Measurements from ENCODE around the gene USE1. TPM values are rescaled to one million over a fixed set of nuclear protein-coding genes. Genes with fewer than 3 reads are reported as not detected.

USE1 gene
- total RNA-seq, 6 donors from 2014 or later, result 21.6 to 49.3 (median 23.9) TPM

DNA sequence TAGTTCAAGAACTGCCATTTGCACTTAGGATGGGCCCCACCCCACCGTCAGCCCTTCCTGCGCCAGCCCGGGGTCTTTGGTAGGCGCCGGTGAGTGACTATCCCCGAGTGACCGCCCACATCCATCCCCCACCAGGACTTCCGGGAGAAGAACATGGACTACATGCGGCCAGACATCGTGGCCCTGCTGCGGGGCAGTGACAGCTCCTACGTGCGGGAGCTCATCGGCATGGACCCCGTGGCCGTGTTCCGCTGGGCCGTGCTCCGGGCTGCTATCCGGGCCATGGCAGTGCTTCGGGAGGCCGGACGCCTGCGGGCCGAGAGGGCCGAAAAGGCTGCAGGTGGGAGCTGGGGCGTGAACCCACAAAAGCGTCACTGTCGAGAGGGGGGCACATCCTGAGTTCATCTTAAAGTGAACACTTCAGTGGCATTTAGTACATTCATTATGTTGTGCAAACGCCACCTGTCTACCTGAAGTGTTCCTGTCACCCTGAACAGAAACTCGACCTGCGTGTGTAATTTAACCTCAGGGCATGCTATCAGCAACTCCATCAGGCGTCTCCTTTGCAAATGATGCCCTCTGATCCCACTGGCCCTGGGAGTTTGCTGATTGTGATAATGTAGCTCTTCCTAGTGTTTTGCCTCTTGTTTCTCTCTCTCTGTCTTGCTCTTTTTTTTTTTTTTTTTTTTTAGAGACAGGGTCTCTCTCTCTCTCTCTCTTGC, 42.4 kb upstream of the USE1 start:
- 89 to 93% methylated on average over 14 to 26 of the region's 33 CpGs for WGBS, 2 donors
- no peaks in the 10 kb centered on the region for H3K9me3 ChIP-seq
- TF ChIP-seq POLR2A (IDR thresholded peaks at IDR 0.05) (no peak), EP300 (IDR thresholded peaks at IDR 0.05) (no peak), POLR2AphosphoS5 (IDR thresholded peaks at IDR 0.05) (no peak)
- TF ChIP-seq, protein P1, sequence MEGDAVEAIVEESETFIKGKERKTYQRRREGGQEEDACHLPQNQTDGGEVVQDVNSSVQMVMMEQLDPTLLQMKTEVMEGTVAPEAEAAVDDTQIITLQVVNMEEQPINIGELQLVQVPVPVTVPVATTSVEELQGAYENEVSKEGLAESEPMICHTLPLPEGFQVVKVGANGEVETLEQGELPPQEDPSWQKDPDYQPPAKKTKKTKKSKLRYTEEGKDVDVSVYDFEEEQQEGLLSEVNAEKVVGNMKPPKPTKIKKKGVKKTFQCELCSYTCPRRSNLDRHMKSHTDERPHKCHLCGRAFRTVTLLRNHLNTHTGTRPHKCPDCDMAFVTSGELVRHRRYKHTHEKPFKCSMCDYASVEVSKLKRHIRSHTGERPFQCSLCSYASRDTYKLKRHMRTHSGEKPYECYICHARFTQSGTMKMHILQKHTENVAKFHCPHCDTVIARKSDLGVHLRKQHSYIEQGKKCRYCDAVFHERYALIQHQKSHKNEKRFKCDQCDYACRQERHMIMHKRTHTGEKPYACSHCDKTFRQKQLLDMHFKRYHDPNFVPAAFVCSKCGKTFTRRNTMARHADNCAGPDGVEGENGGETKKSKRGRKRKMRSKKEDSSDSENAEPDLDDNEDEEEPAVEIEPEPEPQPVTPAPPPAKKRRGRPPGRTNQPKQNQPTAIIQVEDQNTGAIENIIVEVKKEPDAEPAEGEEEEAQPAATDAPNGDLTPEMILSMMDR (IDR thresholded peaks at IDR 0.05), result no peak
- H3K4me3 ChIP-seq, result no peak overlapping the region
- H3K27ac ChIP-seq, result no peak overlapping the region
- no peaks in the 10 kb centered on the region for H3K27me3 ChIP-seq
- peaks cover 30 to 95% (median 81%) of the 10 kb centered on the region in 4 donors for H3K36me3 ChIP-seq
- ATAC-seq (ENCODE audit: low FRiP score in 2 of 2) (no peak), DNase-seq (peak in 1 of 2 donors; percentile 75)
- H3K4me1 ChIP-seq, result no peaks in the 10 kb centered on the region

DNA sequence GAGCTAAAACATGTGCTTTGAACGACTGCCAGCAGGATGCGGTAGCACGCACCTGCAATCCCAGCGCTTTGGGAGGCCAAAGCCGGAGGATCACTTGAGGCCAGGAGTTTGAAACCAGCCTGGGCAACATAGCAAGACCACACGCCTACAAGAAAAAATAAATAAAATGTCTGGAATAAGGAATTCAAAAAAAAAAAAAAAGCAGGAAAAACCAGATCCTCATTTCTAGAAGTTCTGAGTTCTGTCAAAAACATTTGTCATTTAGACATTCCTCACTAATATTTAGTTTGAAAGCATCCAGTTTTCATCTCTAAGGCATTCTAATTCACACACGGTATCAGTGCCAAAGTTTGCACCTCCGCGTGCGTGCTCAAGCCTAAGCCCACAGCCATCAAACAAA, 36.9 kb upstream of the USE1 start:
- DNase-seq, result no peak
- Histone ChIP-seq H3K27ac (no peak overlapping the region), H3K4me1 (peaks cover 0 to 9% (median 7%) of the 10 kb centered on the region in 4 donors), H3K4me3 (no peak overlapping the region), H3K9me3 (no peaks in the 10 kb centered on the region), H3K36me3 (peaks cover 2 to 89% (median 62%) of the 10 kb centered on the region in 4 donors), H3K27me3 (no peaks in the 10 kb centered on the region)
- 94 to 96% methylated on average over 10 of the region's 10 CpGs for WGBS, 2 donors
- ATAC-seq (ENCODE audit: low FRiP score in 2 of 2), result no peak
- TF ChIP-seq, protein P1 (IDR thresholded peaks at IDR 0.05), result no peak
- TF ChIP-seq POLR2AphosphoS5 (IDR thresholded peaks at IDR 0.05) (no peak), EP300 (IDR thresholded peaks at IDR 0.05) (no peak), POLR2A (IDR thresholded peaks at IDR 0.05) (no peak)

DNA sequence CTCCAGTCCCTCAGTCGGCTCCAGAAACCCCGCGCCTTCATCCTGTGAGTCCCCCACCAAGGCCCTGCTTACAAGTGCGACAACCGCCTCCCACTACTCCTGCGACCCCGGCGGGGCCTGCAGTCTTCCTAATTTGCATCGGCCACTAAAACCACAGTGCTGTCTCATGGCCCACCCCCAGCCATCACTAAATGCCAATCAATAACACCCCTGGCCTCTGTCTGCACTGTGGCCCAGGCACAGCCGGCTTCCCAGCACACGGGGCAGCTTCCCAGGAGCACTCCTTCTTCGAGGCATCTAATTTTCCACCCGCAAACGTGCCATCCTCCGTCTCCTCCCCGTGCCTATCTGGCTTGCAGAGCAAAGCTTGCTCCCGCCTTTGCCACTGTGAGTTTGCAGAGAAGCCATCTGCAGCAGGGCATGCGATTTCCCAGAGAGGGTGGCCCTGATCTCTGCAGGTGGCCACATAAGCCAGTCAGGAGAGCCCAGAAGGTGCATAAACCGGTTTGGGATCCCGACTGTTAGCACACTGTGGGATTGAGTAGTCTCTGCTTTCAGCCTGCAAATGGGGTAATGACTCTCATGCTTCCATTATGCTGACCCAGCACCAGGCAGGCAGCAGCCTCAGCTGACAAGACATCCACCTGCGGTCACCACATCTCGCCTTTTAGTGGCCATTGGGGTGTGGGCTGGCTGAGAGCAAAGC, 34.0 kb upstream of the USE1 start:
- WGBS, 2 donors, result 85 to 91% methylated on average over 20 to 22 of the region's 22 CpGs
- H3K27ac ChIP-seq, result no peak overlapping the region
- H3K27me3 ChIP-seq, result no peaks in the 10 kb centered on the region
- no peak overlapping the region for H3K4me3 ChIP-seq
- H3K4me1 ChIP-seq, result peaks cover 0 to 13% (median 9%) of the 10 kb centered on the region in 4 donors
- DNase-seq, result no peak
- TF ChIP-seq, protein P1 (IDR thresholded peaks at IDR 0.05), result no peak
- TF ChIP-seq EP300 (IDR thresholded peaks at IDR 0.05) (no peak), POLR2AphosphoS5 (IDR thresholded peaks at IDR 0.05) (no peak), POLR2A (IDR thresholded peaks at IDR 0.05) (no peak)
- ATAC-seq (ENCODE audit: low FRiP score in 2 of 2), result no peak
- peaks cover 2 to 85% (median 53%) of the 10 kb centered on the region in 4 donors for H3K36me3 ChIP-seq
- H3K9me3 ChIP-seq, result no peaks in the 10 kb centered on the region

DNA sequence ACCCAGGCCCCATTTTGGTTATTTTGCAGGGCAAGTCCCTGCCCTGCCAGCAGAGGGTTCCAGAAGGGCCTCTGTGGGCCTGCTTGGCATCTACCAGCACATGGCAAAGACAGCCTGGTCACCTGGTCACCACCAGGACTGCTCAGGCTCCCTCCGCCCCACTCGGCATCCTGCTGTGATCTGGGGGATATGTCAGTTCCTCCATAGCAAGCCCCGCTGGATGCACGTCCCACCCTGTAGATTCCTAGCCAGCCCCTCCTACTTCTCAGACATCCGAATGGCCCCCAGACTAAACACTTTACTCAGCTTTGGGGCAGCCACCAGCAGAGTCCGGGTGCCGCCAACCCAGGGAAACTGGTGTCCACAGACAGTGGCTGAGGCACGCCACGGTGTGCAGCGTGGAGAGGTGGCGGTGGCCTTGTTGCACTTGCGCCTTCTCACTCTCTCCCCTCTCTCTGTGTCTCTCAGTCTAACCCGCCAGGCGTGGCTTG, 31.8 kb upstream of the USE1 start:
- H3K4me3 ChIP-seq, result no peak overlapping the region
- peaks cover 0 to 13% (median 9%) of the 10 kb centered on the region in 4 donors for H3K4me1 ChIP-seq
- WGBS, 2 donors, result 65 to 68% methylated on average over 14 of the region's 14 CpGs
- peak overlapping the region in 3 of 4 donors; percentile 10 to 64 (median 62) for H3K27ac ChIP-seq
- H3K36me3 ChIP-seq, result peaks cover 8 to 83% (median 52%) of the 10 kb centered on the region in 4 donors
- no peaks in the 10 kb centered on the region for H3K9me3 ChIP-seq
- TF ChIP-seq POLR2AphosphoS5 (IDR thresholded peaks at IDR 0.05), result no peak
- TF ChIP-seq, protein P1 (IDR thresholded peaks at IDR 0.05), result peak in 1 of 6 experiments; percentile 9
- no peak for TF ChIP-seq EP300 (IDR thresholded peaks at IDR 0.05)
- DNase-seq (no peak), ATAC-seq (ENCODE audit: low FRiP score in 2 of 2) (peak in 1 of 2 donors; percentile 40)
- no peaks in the 10 kb centered on the region for H3K27me3 ChIP-seq

Measured in upper lobe of left lung (tissue), 6 donors.